Activated T-cell treated with anti-CD3 and anti-CD28 coated beads, Interleukin-2, amount 50 U/mL, for 72 hours (primary cell): ENCODE data around the gene ZMIZ1. TPM values are rescaled to one million over a fixed set of nuclear protein-coding genes. Genes with fewer than 3 reads are reported as not detected.

Experiments used
- ATAC-seq, 2 donors: fragments of 150-1000 bp; cut with Tn5 transposase; replicated peaks in 1 of 2; 2 replicates each; pipeline ENCODE4 v1.10.0; 2021; ENCODE audit warnings: moderate library complexity in 2 of 2, mild to moderate bottlenecking in 1 of 2
- DNase-seq, 2 donors: peaks; one replicate each; pipeline ENCODE4 v3.0.0; 2021 to 2022; ENCODE audit warnings: mixed read lengths in 1 of 2
- H3K27ac Mint-ChIP-seq: one replicate; pipeline ENCODE4 v1.8.0; 2022; ENCODE audit warnings: mild to moderate bottlenecking, moderate library complexity, mixed read lengths
- H3K27me3 Mint-ChIP-seq: one replicate; pipeline ENCODE4 v1.8.0; 2022; ENCODE audit warnings: low read depth, mixed read lengths
- H3K36me3 Mint-ChIP-seq, 2 donors: one replicate each; pipeline ENCODE4 v1.8.0; 2022; ENCODE audit warnings: mixed read lengths in 2 of 2, mild to moderate bottlenecking in 1 of 2; ENCODE audit not compliant: insufficient read depth in 2 of 2
- H3K4me1 Mint-ChIP-seq: one replicate; pipeline ENCODE4 v1.8.0; 2022; ENCODE audit warnings: low read depth, mixed read lengths
- H3K4me3 Mint-ChIP-seq, 2 donors: one replicate each; pipeline ENCODE4 v1.8.0; 2022; ENCODE audit warnings: mild to moderate bottlenecking in 2 of 2, mixed read lengths in 2 of 2, moderate library complexity in 2 of 2
- H3K9me3 Mint-ChIP-seq, 2 donors: one replicate each; pipeline ENCODE4 v1.8.0; 2022; ENCODE audit warnings: mixed read lengths in 2 of 2
- total RNA-seq, 2 donors: library from RNA; stranded (reverse); gene quantifications; one replicate each; pipeline ENCODE4 v1.2.3, GENCODE V29; 2022

Gene ZMIZ1
- total RNA-seq, 2 donors from 2014 or later = 30.6 to 37.8 TPM

GRCh38 chr10:79232864-79233263, 164.1 kb downstream of the ZMIZ1 start:
- ATAC-seq (no peak), DNase-seq (no peak)
- Mint-ChIP-seq H3K27me3 (no peaks in the 10 kb centered on the region), H3K27ac (no peak overlapping the region), H3K4me3 (no peak overlapping the region), H3K4me1 (peaks cover 2% of the 10 kb centered on the region), H3K36me3 (no peaks in the 10 kb centered on the region), H3K9me3 (no peaks in the 10 kb centered on the region)

GRCh38 chr10:79234391-79235315, 165.9 kb downstream of the ZMIZ1 start:
- Mint-ChIP-seq H3K4me3 (no peak overlapping the region), H3K27ac (no peak overlapping the region), H3K27me3 (no peaks in the 10 kb centered on the region), H3K36me3 (no peaks in the 10 kb centered on the region), H3K9me3 (no peaks in the 10 kb centered on the region), H3K4me1 (peaks cover 9% of the 10 kb centered on the region)
- no peak for DNase-seq
- no peak for ATAC-seq

- H3K27ac Mint-ChIP-seq = no peak overlapping the region
- H3K4me3 Mint-ChIP-seq = no peak overlapping the region
- ATAC-seq (no peak), DNase-seq (no peak)
- peaks cover 10% of the 10 kb centered on the region for H3K4me1 Mint-ChIP-seq
- no peaks in the 10 kb centered on the region for H3K9me3 Mint-ChIP-seq
- H3K36me3 Mint-ChIP-seq = no peaks in the 10 kb centered on the region
- H3K27me3 Mint-ChIP-seq = no peaks in the 10 kb centered on the region
These were observed 167.1 kb downstream of the ZMIZ1 start for GRCh38 chr10:79235765-79236432.

GRCh38 chr10:79236433-79236765, 167.6 kb downstream of the ZMIZ1 start:
- Mint-ChIP-seq H3K27ac (no peak overlapping the region), H3K4me1 (peaks cover 15% of the 10 kb centered on the region), H3K36me3 (no peaks in the 10 kb centered on the region), H3K27me3 (no peaks in the 10 kb centered on the region), H3K4me3 (no peak overlapping the region), H3K9me3 (no peaks in the 10 kb centered on the region)
- ATAC-seq = no peak
- no peak for DNase-seq

- H3K27me3 Mint-ChIP-seq = no peaks in the 10 kb centered on the region
- no peaks in the 10 kb centered on the region for H3K9me3 Mint-ChIP-seq
- DNase-seq (no peak), ATAC-seq (no peak)
- H3K4me1 Mint-ChIP-seq = peaks cover 22% of the 10 kb centered on the region
- no peak overlapping the region for H3K27ac Mint-ChIP-seq
- H3K4me3 Mint-ChIP-seq = no peak overlapping the region
- no peaks in the 10 kb centered on the region for H3K36me3 Mint-ChIP-seq
These were observed 168.8 kb downstream of the ZMIZ1 start for GRCh38 chr10:79237454-79238157.

GRCh38 chr10:79238158-79238520, 169.4 kb downstream of the ZMIZ1 start:
- Mint-ChIP-seq H3K4me3 (no peak overlapping the region), H3K27ac (no peak overlapping the region), H3K36me3 (no peaks in the 10 kb centered on the region), H3K4me1 (peaks cover 22% of the 10 kb centered on the region), H3K9me3 (no peaks in the 10 kb centered on the region), H3K27me3 (no peaks in the 10 kb centered on the region)
- ATAC-seq (no peak), DNase-seq (no peak)

GRCh38 chr10:79238606-79239005, 169.8 kb downstream of the ZMIZ1 start:
- Mint-ChIP-seq H3K4me1 (peaks cover 22% of the 10 kb centered on the region), H3K27me3 (no peaks in the 10 kb centered on the region), H3K27ac (no peak overlapping the region), H3K36me3 (no peaks in the 10 kb centered on the region), H3K4me3 (no peak overlapping the region), H3K9me3 (no peaks in the 10 kb centered on the region)
- ATAC-seq = no peak
- DNase-seq = no peak

GRCh38 chr10:79239275-79239779, 170.6 kb downstream of the ZMIZ1 start:
- peaks cover 28% of the 10 kb centered on the region for H3K4me1 Mint-ChIP-seq

GRCh38 chr10:79239924-79240581, 171.3 kb downstream of the ZMIZ1 start:
- no peak for ATAC-seq
- Mint-ChIP-seq H3K4me1 (peaks cover 36% of the 10 kb centered on the region), H3K9me3 (no peaks in the 10 kb centered on the region), H3K27me3 (no peaks in the 10 kb centered on the region), H3K4me3 (no peak overlapping the region), H3K27ac (no peak overlapping the region), H3K36me3 (no peaks in the 10 kb centered on the region)
- no peak for DNase-seq

More at GRCh38 chr10:79239275-79239779, 170.6 kb downstream of the ZMIZ1 start:
- ATAC-seq (no peak), DNase-seq (peak in 1 of 2 donors; percentile 42)
- H3K36me3 Mint-ChIP-seq = no peaks in the 10 kb centered on the region
- no peak overlapping the region for H3K4me3 Mint-ChIP-seq
- no peak overlapping the region for H3K27ac Mint-ChIP-seq
- H3K9me3 Mint-ChIP-seq = no peaks in the 10 kb centered on the region
- no peaks in the 10 kb centered on the region for H3K27me3 Mint-ChIP-seq

GRCh38 chr10:79241629-79241989, 172.8 kb downstream of the ZMIZ1 start:
- ATAC-seq (no peak), DNase-seq (no peak)
- Mint-ChIP-seq H3K36me3 (peaks cover 0 to 3% of the 10 kb centered on the region in 2 donors), H3K4me3 (peak overlapping the region; percentile 74 to 83), H3K4me1 (peaks cover 51% of the 10 kb centered on the region), H3K27ac (peak overlapping the region; percentile 92), H3K27me3 (no peaks in the 10 kb centered on the region), H3K9me3 (no peaks in the 10 kb centered on the region)

- no peaks in the 10 kb centered on the region for H3K9me3 Mint-ChIP-seq
- no peaks in the 10 kb centered on the region for H3K27me3 Mint-ChIP-seq
- ATAC-seq = peak; percentile 20 to 61
- H3K4me3 Mint-ChIP-seq = peak overlapping the region; percentile 74 to 83
- peak overlapping the region; percentile 92 for H3K27ac Mint-ChIP-seq
- H3K36me3 Mint-ChIP-seq = peaks cover 0 to 3% of the 10 kb centered on the region in 2 donors
- H3K4me1 Mint-ChIP-seq = peaks cover 54% of the 10 kb centered on the region
- peak; percentile 67 to 79 for DNase-seq
These were observed 173.3 kb downstream of the ZMIZ1 start for GRCh38 chr10:79241990-79242619.

GRCh38 chr10:79242620-79243152, 173.9 kb downstream of the ZMIZ1 start:
- H3K4me1 Mint-ChIP-seq = peaks cover 59% of the 10 kb centered on the region

More at GRCh38 chr10:79242620-79243152, 173.9 kb downstream of the ZMIZ1 start:
- Mint-ChIP-seq H3K36me3 (peaks cover 0 to 3% of the 10 kb centered on the region in 2 donors), H3K4me3 (peak overlapping the region; percentile 82 to 84), H3K9me3 (no peaks in the 10 kb centered on the region), H3K27me3 (no peaks in the 10 kb centered on the region), H3K27ac (no peak overlapping the region)
- DNase-seq (peak; percentile 76 to 80), ATAC-seq (peak; percentile 58 to 62)
